Naive thymus-derived CD8-positive, alpha-beta T cell (primary cell): ENCODE measurements around the gene NUAK1. TPM values are rescaled to one million over a fixed set of nuclear protein-coding genes. Genes with fewer than 3 reads are reported as not detected.
A peak's percentile ranks its signal among the peaks of the same experiment; 100 is the strongest.

Experiments used
- ATAC-seq, 2 donors: fragments of 150-1000 bp; cut with Tn5 transposase in 1 of 2; sonication (Bioruptor Pico), chemical (Tn5 transposase) in 1 of 2; 1 replicate in 1 of 2; 2 replicates in 1 of 2; pipeline ENCODE4 v1.10.0; 2021; ENCODE audit warnings: mild to moderate bottlenecking in 2 of 2, moderate library complexity in 2 of 2
- POLR2A ChIA-PET: fragments of 350-600 bp; sonication (Branson Sonifier 250); formaldehyde crosslinking; loops from one replicate; lab custom pipeline; 2021; ENCODE audit warnings: antibody characterized with exemption; lab: Charles Lee
- DNase-seq, 10 donors: peaks; one replicate each; pipeline versions ENCODE4 v3.0.0 to v3.0.0-alpha.2; 2020 to 2022
- H3K27ac Mint-ChIP-seq, 10 donors: one replicate each; pipeline ENCODE4 v1.8.0; 2020 to 2022; ENCODE audit warnings: mild to moderate bottlenecking in 10 of 10, mixed read lengths in 10 of 10, moderate library complexity in 4 of 10, inconsistent platforms in 1 of 10
- H3K27me3 Mint-ChIP-seq, 5 donors: one replicate each; pipeline ENCODE4 v1.8.0; 2021 to 2022; ENCODE audit warnings: mixed read lengths in 5 of 5
- H3K36me3 Mint-ChIP-seq, 3 donors: one replicate each; pipeline ENCODE4 v1.8.0; 2020 to 2022; ENCODE audit warnings: mixed read lengths in 3 of 3, mild to moderate bottlenecking in 2 of 3, inconsistent platforms in 1 of 3
- H3K4me1 Mint-ChIP-seq, 4 donors: one replicate each; pipeline ENCODE4 v1.8.0; 2021 to 2022; ENCODE audit warnings: mixed read lengths in 4 of 4
- H3K4me3 Mint-ChIP-seq, 10 donors: one replicate each; pipeline ENCODE4 v1.8.0; 2020 to 2022; ENCODE audit warnings: mild to moderate bottlenecking in 10 of 10, mixed read lengths in 10 of 10, moderate library complexity in 6 of 10, inconsistent platforms in 1 of 10
- H3K9me3 Mint-ChIP-seq, 9 donors: one replicate each; pipeline ENCODE4 v1.8.0; 2020 to 2022; ENCODE audit warnings: mixed read lengths in 9 of 9, mild to moderate bottlenecking in 3 of 9, inconsistent platforms in 1 of 9, moderate library complexity in 1 of 9
- polyA plus RNA-seq, 3 donors: library from polyadenylated mRNA; unstranded; fragments of 300-500 nt; fragmentation: Illumina TruSeq; gene quantifications; one replicate each; pipeline ENCODE4 v1.2.3, GENCODE V29; 2021
- total RNA-seq, 8 experiments: library from RNA in 2 of 8; stranded (reverse) in 2 of 8; gene quantifications; one replicate each; pipeline ENCODE4 v1.2.3 and lab custom pipeline; 2021 to 2026

NUAK1 gene
- total RNA-seq (not detected), polyA plus RNA-seq (under 1 TPM in 1 of 3 donors, not detected in 2; 0.08 TPM), total RNA-seq (lab: John Stamatoyannopoulos, UW) (0 to 0.49 (median 0.04) reads per million in 6 experiments)

DNA sequence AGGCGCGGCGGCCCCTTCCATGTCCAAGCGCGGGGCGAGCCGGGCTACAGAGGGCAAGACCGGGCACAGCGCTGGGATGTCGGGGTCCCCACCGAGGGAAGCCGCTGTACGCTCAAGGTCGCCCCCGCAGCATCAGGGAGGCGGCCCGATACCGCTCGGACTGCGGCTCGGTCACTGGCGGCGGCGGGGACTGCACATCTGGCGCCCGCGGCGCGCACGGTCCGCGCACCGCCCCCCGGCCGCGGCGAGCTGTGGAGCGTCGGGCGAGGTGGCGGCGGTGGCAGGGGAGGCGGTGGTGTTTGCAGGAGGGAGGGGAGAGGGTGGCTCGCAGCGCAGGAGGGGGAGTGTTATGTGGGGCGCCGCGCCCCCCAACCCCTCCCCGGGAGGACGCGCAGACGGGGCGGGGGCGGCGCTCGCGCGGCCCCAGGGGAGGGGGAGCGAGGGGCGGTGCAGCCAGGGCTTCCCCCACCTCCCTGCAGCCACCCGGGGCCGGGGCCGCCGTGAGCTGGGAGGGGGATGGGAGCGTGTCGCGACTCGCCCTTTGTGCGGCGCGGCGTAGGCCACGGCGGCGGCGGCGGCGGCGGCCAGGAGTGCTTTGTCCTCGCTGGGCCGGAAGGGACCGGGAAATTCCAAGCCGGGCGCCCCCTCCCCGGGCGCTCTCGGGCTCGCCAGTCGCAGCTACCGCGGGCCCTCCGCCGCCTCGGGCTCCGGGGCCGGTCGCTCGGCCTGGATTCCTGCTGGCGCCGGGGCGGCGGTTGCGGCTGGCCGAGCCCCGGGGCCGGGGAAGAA is at the start of gene NUAK1:
Gene NUAK1 (minus strand): TSS at position 322 of the 789 bp plus-strand sequence. CDS start 301 bp downstream, at position 21.
- POLR2A ChIA-PET: no interaction called here

DNA sequence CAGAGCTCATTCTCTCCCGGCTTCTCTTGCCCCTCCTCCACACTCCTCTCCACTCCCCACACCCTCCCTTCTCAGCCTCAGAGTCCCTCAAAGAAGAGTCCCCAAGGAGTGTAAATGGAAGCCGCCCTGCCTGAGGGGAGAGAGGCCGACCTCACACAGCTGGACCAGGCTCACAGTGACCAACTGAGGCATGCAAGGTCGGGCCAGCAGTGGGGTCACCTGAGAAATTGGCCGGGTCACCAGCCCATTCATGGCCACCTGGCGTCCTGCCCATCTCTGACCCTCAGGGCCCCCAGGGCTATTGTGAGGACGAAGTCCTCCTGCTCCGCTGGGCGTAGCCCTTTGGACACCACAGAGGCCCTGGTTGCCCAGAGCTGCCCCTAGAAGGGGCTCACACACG is 49.5 kb upstream of the NUAK1 start:
- Mint-ChIP-seq H3K4me3 (no peak overlapping the region), H3K27ac (no peak overlapping the region), H3K27me3 (peaks cover 7 to 39% (median 9%) of the 10 kb centered on the region in 5 donors), H3K36me3 (no peaks in the 10 kb centered on the region), H3K9me3 (no peaks in the 10 kb centered on the region), H3K4me1 (no peaks in the 10 kb centered on the region)
- DNase-seq: no peak
- POLR2A ChIA-PET: no interaction called here
- ATAC-seq: no peak

More for the DNA sequence above, at the start of gene NUAK1:
- Mint-ChIP-seq H3K4me3 (peak within 1 kb of the TSS; percentile 55 to 86 (median 79)), H3K9me3 (peaks cover 0 to 2% (median 0%) of the 10 kb centered on the region in 9 donors), H3K36me3 (peaks cover 0 to 10% (median 5%) of the 10 kb centered on the region in 3 donors), H3K27ac (no peak within 1 kb of the TSS), H3K4me1 (peaks cover 7 to 20% (median 14%) of the 10 kb centered on the region in 4 donors), H3K27me3 (peaks cover 39 to 83% (median 62%) of the 10 kb centered on the region in 5 donors)
- ATAC-seq (peak; percentile 46 to 64), DNase-seq (peak in 3 of 10 donors; percentile 1 to 11 (median 7))

DNA sequence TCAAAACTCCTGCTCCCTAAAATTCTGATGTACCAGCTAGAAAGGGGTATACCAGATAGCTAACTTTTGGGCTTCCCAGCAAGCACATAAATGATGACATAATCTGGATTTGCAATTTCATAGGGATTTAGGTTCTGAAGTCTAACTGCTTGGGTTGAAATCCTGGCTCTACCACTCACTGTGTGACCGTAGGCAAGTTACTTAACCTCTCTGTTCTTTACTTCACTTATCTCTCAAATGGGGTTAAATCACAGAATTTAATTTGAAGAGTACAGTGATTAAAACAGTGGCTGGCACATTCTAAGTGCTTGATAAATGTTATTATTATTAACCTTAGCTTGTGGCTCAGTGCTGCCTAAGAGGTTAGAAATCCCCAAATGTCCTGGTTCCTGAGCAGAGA is 49.1 kb upstream of the NUAK1 start:
- Mint-ChIP-seq H3K36me3 (no peaks in the 10 kb centered on the region), H3K27me3 (peaks cover 7 to 36% (median 11%) of the 10 kb centered on the region in 5 donors), H3K4me3 (no peak overlapping the region), H3K4me1 (no peaks in the 10 kb centered on the region), H3K9me3 (no peaks in the 10 kb centered on the region), H3K27ac (no peak overlapping the region)
- no peak for DNase-seq
- ATAC-seq: no peak
- POLR2A ChIA-PET: no interaction called here

DNA sequence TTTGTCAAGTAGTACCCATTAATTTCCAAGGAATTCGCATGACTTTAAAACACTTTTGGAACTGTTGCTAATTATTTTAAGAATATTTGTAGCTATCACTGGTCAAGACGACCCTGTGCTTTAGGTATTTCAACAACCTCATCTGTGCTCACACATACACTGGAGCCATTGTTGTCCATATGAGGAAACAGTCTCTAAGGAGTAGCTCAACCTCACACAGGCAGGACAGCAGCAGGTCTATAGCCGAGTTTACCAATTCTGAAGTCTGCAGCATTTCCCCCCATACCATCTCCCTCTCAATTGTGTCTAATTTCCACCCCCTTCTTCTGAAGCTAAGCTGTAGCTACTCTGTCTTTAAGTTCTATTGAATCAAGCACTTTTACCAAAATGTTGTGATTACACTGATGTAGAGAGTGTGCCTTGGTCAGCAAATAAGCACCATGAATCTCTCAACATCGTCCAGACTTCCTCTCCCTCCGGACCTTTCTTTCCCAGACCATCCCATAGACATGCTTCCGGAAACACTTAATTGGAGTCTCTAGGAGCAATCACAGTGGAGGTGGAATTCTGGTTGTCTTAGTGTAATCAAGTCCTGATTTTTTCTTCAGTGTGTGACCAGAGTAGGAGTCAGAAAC is 48.5 kb upstream of the NUAK1 start:
- no peak for DNase-seq
- no peaks in the 10 kb centered on the region for H3K9me3 Mint-ChIP-seq

DNA sequence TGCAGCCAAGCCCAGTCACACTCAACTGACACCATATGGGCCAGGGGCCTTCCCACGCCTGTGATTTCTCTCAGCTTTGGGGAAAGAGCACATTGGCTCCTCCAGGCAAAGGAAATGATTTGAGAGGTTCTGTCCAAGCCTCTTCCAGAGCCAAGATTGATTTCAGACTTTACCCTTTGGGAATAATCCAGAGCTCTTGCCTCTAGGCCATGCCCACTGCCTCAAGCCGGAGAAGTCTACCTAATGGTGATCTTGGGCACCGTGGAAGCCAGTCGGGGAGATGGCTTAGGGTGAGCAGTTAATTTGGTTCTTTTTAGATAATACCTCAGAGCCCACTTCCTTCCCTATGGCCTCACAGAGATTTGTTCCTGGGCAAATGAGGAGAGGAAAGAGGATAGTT is 45.0 kb upstream of the NUAK1 start:
- DNase-seq: no peak
- Mint-ChIP-seq H3K4me1 (no peaks in the 10 kb centered on the region), H3K9me3 (no peaks in the 10 kb centered on the region), H3K4me3 (no peak overlapping the region), H3K36me3 (no peaks in the 10 kb centered on the region), H3K27ac (no peak overlapping the region), H3K27me3 (peaks cover 9 to 21% (median 12%) of the 10 kb centered on the region in 5 donors)
- POLR2A ChIA-PET: no interaction called here
- ATAC-seq: no peak

More for the DNA sequence above, 48.5 kb upstream of the NUAK1 start:
- H3K27ac Mint-ChIP-seq: no peak overlapping the region
- peaks cover 7 to 31% (median 11%) of the 10 kb centered on the region in 5 donors for H3K27me3 Mint-ChIP-seq
- no peak for ATAC-seq
- H3K4me3 Mint-ChIP-seq: no peak overlapping the region
- no peaks in the 10 kb centered on the region for H3K36me3 Mint-ChIP-seq
- no peaks in the 10 kb centered on the region for H3K4me1 Mint-ChIP-seq
- POLR2A ChIA-PET: no interaction called here

DNA sequence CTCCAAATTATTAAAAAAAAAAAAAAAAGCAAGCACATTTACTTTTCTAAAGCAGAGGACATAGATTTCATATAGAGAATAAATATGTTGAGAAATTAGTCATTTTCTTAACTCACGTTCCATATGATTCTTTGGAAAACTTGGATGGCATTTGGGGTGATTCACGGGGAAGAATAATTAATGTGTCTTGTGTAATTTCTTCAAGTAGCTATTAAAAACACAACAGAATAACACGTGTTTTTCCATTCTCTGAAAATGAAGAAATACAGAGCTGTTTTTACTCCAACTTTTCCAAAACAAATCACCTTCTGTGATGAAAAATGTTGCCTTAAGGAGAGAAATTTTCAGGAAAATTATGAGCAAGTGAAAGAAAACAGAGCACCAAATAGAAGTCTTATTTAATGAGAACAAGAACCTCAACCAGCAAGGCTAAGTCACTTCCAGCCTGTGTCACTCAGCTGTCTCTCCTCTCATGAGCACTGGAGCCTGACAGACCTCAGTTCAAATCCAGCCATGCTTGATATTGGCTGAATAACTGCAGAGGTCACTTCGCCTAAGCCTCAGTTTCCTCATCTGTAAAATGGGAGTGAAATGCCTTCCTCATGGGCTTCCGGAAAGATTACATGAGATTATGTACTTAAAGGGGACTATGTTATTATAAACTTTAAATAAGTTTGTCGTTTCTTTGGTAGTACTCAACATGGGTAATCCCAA is 42.8 kb upstream of the NUAK1 start:
- POLR2A ChIA-PET: no interaction called here
- peaks cover 8 to 22% (median 9%) of the 10 kb centered on the region in 5 donors for H3K27me3 Mint-ChIP-seq

DNA sequence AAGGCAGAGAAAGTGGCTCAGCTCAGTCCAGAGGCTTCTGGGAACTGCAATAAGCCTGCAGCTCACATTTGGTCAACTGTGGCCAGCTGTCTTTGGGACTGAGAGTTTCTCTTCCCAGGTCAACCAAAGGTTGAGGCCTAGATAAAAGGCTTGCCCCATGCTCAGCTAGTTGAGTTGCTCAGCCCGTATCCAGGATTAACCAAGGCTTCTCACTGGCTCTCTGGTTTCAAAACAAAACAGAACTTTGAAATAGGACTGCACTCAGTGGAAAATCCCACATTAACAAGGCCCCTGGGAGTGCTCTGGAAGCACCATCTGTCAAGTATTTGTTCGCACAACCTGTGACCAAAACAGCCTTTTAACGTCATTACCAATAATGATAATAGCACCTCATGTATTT is 40.3 kb upstream of the NUAK1 start:
- H3K9me3 Mint-ChIP-seq: no peaks in the 10 kb centered on the region
- peaks cover 6 to 22% (median 9%) of the 10 kb centered on the region in 5 donors for H3K27me3 Mint-ChIP-seq
- no peak for ATAC-seq
- H3K36me3 Mint-ChIP-seq: no peaks in the 10 kb centered on the region
- POLR2A ChIA-PET: no interaction called here
- H3K4me3 Mint-ChIP-seq: no peak overlapping the region
- no peak for DNase-seq
- no peaks in the 10 kb centered on the region for H3K4me1 Mint-ChIP-seq
- H3K27ac Mint-ChIP-seq: no peak overlapping the region

More for the DNA sequence above, 42.8 kb upstream of the NUAK1 start:
- DNase-seq (no peak), ATAC-seq (no peak)
- H3K4me1 Mint-ChIP-seq: no peaks in the 10 kb centered on the region
- no peaks in the 10 kb centered on the region for H3K36me3 Mint-ChIP-seq
- no peak overlapping the region for H3K4me3 Mint-ChIP-seq
- H3K27ac Mint-ChIP-seq: no peak overlapping the region
- H3K9me3 Mint-ChIP-seq: no peaks in the 10 kb centered on the region

DNA sequence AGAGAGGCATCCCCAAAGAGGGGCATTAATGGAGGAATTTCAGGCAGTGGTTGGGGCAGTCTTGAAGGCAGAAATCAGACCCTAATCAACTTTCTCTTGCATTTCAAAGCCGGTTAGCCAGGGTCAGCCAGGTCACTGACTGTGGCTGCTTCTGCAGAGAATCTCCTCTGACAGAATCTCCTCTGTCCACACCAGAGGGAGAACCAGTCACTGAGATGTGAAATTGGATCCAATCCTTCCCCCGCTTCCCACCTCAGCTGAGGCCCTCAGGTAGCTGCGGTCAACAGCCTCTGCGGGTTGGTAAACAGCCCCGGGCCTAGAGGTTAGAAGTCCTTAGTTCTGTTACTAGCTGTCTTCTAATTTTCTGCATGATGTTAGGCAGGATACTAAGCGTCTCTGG is 39.8 kb upstream of the NUAK1 start:
- POLR2A ChIA-PET: no interaction called here
- DNase-seq: no peak
- H3K4me1 Mint-ChIP-seq: no peaks in the 10 kb centered on the region
- no peak for ATAC-seq
- H3K9me3 Mint-ChIP-seq: no peaks in the 10 kb centered on the region
- H3K27ac Mint-ChIP-seq: no peak overlapping the region
- no peaks in the 10 kb centered on the region for H3K36me3 Mint-ChIP-seq
- no peak overlapping the region for H3K4me3 Mint-ChIP-seq
- peaks cover 6 to 22% (median 9%) of the 10 kb centered on the region in 5 donors for H3K27me3 Mint-ChIP-seq

DNA sequence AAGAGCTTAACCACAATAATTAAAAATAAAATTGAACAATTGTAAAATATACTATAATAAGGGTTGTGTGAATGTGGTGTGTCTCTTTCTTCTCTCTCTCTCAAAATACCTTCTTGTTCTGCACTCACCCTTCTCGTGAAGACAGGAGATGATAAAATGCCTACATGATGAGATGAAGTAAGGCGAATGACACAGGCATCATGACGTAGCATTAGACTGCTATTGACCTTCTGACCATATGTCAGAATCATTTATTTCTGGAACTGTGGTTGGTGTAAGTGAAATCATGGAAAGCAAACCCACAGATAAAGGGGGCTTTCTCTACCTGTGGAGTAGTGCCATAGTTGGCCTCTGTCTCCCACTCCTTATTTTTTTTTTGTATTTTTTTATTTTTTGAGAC is 37.8 kb upstream of the NUAK1 start:
- POLR2A ChIA-PET: no interaction called here
- Mint-ChIP-seq H3K9me3 (no peaks in the 10 kb centered on the region), H3K4me1 (no peaks in the 10 kb centered on the region), H3K4me3 (no peak overlapping the region), H3K36me3 (no peaks in the 10 kb centered on the region), H3K27ac (no peak overlapping the region), H3K27me3 (peaks cover 5 to 19% (median 6%) of the 10 kb centered on the region in 5 donors)
- ATAC-seq (no peak), DNase-seq (no peak)

DNA sequence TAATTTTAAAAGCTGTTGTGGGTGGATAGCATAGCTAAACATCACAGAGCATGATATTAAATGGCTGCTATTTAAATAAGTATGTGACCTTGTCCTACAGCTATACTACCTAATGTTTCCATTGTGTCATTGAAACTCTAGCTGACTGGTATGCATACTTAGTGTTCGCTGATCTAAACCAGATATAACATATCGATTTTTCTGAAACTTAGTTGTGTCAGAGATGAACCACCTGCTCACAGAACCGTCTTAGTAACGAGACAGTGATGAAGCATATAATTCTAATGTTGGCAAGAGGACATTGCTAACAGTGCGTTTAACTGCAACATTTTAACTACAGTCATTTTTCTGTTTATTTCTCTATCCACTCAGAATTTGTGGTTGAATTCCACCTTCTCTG is 36.1 kb upstream of the NUAK1 start:
- H3K27me3 Mint-ChIP-seq: peaks cover 4 to 12% (median 7%) of the 10 kb centered on the region in 5 donors
- H3K36me3 Mint-ChIP-seq: no peaks in the 10 kb centered on the region
- no peak overlapping the region for H3K4me3 Mint-ChIP-seq
- DNase-seq: no peak
- POLR2A ChIA-PET: no interaction called here
- no peak overlapping the region for H3K27ac Mint-ChIP-seq
- H3K4me1 Mint-ChIP-seq: no peaks in the 10 kb centered on the region
- ATAC-seq: no peak
- H3K9me3 Mint-ChIP-seq: no peaks in the 10 kb centered on the region

DNA sequence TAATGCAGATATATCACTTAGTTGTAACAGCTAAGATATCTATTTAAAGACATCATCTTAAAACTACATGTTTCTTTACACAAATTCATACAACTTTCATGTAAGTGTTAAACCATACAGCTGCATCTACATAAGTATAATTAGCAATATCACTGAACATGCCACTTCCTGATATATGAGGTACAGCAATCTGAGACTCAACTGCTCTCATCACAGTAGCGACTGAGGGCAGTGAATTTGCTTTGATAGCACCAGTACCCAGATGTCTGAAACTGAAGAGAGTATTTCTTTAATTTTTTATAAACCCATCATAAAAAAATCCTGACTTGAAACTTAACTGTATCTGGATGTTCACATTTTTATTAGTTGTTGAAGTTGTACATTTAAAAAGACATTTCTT is 34.7 kb upstream of the NUAK1 start:
- no peak for DNase-seq
- ATAC-seq: no peak
- Mint-ChIP-seq H3K27me3 (peaks cover 5 to 16% (median 9%) of the 10 kb centered on the region in 5 donors), H3K36me3 (no peaks in the 10 kb centered on the region), H3K4me1 (no peaks in the 10 kb centered on the region), H3K4me3 (no peak overlapping the region), H3K27ac (no peak overlapping the region), H3K9me3 (peaks cover 0 to 4% (median under 1%) of the 10 kb centered on the region in 9 donors)
- POLR2A ChIA-PET: no interaction called here

DNA sequence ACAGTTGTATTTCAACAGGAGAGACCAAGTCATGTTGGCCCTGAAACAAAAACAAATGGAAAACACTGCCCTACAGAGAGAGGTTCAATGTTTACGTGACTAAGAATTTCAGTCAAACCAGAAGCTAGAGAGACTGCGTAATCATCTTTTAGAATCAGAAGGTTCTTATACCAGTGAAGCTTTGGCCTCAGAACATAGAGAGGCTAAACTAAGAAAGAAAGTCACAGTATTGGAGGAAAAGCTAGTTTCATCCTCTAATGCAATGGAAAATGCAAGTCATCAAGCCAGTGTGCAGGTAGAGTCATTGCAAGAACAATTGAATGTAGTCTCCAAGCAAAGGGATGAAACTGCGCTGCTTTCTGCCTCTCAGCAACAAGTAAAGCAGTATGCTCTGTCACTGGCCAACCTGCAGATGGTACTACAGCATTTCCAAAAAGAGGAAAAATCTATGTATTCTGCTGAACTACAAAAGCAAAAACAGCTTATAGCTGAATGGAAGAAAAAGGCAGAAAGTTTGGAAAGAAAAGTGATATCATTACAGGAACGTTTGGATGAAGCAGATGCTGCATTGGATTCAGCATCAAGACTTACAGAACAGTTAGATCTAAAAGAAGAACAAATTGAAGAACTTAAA is 32.5 kb upstream of the NUAK1 start:
- Mint-ChIP-seq H3K27ac (no peak overlapping the region), H3K9me3 (peaks cover 0 to 17% (median 7%) of the 10 kb centered on the region in 9 donors), H3K27me3 (peaks cover 6 to 11% (median 9%) of the 10 kb centered on the region in 5 donors), H3K36me3 (no peaks in the 10 kb centered on the region), H3K4me3 (no peak overlapping the region), H3K4me1 (no peaks in the 10 kb centered on the region)
- no peak for DNase-seq
- ATAC-seq: no peak
- POLR2A ChIA-PET: no interaction called here
